NCI-H1930 (cell line): Measurements from ENCODE around the gene SUN1.
"Not testable (repeated sequence)": the region's sequence is repeated elsewhere in the genome, so short reads cannot be mapped to it uniquely, and the experiment has no call there.

ENCODE experiments used
- DNase-seq, 2 experiments: peaks; one replicate each; lab custom pipeline; 2025; lab: John Stamatoyannopoulos, UW

The SUN1 gene

GRCh38 chr7:856444-857095 is 24.3 kb downstream of the SUN1 start:
- no peak for DNase-seq

GRCh38 chr7:857661-858060 is 25.4 kb downstream of the SUN1 start:
- DNase-seq, result no peak

GRCh38 chr7:859359-860030 is 27.2 kb downstream of the SUN1 start:
- no peak for DNase-seq

GRCh38 chr7:860149-860548 is 27.9 kb downstream of the SUN1 start:
- no peak for DNase-seq

DNA sequence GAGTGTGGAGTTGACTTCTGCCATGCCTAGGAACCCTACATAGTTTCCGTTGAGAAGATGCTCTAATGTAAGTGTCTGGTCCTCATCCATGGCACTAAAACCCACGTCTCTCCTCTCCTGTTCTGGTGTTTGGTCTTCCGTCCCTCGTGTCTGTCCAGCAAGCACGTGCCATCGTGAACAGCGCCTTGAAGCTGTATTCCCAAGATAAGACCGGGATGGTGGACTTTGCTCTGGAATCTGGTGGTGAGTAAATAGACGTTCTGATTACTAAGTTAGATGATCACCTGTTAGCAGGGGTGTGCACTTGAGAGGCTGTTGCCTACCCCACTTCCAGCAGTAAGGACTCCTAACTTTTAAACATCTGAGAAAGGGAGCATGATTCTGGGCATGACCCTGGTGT is 28.9 kb downstream of the SUN1 start:
- DNase-seq, result no peak

DNA sequence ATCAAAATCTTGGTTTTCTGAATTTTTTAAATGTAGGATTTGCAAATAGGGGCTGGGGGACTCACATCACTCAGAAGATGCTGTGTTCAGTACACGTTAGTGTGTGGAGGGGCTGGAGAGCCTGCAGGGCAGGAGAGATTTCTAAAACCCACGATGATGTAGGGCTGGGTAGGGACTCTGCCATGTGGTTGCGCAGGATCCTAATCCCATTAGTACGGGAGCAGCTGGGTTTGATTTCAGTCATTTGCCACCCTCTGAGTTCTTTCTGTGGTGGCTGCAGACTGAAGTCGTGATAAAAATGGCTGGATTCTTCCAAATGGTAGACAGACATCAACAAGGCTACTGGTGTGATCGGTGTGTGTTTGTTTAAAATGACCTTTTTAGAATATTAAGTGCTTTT is 29.9 kb downstream of the SUN1 start:
- no peak for DNase-seq

DNA sequence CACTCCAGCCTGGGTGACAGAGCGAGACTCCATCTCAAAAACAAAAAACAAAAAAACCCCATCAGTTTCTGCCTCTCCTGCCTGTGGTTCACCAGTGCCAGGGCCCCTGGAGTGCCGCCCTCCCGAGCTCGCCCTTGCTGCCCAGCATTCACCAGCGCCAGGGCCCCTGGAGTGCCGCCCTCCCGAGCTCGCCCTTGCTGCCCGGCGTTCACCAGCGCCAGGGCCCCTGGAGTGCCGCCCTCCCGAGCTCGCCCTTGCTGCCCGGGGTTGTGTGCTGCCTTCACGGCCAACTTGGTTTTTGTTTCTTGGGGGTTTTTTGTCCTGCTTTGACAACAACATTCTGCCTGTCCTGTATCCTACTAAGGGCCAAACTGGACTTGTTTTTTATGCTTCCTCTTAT is 30.8 kb downstream of the SUN1 start:
- DNase-seq, result no peak

- DNase-seq, result no peak
Measured at GRCh38 chr7:865921-866320, 33.6 kb downstream of the SUN1 start.

- no peak for DNase-seq
Measured at GRCh38 chr7:867001-867405, 34.7 kb downstream of the SUN1 start.

GRCh38 chr7:867406-868188 is 35.3 kb downstream of the SUN1 start:
- no peak for DNase-seq

GRCh38 chr7:868189-868486 is 35.9 kb downstream of the SUN1 start:
- DNase-seq, result no peak

GRCh38 chr7:869348-869747 is 37.1 kb downstream of the SUN1 start:
- DNase-seq, result no peak

GRCh38 chr7:871900-872537 is 39.7 kb downstream of the SUN1 start:
- DNase-seq, result no peak

DNA sequence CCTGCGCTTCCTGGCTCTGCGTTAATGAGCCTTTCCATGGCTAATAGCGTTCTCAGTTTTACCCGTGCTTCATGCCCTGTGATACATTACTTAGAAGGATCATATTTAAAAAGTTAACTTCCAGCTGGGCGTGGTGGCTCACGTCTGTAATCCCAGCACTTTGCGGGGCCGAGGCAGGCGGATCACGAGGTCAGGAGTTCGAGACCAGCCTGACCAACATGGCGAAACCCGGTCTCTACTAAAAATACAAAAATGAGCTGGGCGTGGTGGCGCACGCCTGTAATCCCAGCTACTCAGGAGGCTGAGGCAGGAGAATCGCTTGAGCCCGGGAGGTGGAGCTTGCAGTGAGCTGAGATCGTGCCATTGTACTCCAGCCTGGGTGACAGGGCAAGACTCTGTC is 40.4 kb downstream of the SUN1 start:
- not testable (repeated sequence) for DNase-seq

GRCh38 chr7:873367-874002 is 41.2 kb downstream of the SUN1 start:
- peak; percentile 31 to 64 for DNase-seq

GRCh38 chr7:874031-874749 is 41.9 kb downstream of the SUN1 start:
- DNase-seq, result no peak

DNA sequence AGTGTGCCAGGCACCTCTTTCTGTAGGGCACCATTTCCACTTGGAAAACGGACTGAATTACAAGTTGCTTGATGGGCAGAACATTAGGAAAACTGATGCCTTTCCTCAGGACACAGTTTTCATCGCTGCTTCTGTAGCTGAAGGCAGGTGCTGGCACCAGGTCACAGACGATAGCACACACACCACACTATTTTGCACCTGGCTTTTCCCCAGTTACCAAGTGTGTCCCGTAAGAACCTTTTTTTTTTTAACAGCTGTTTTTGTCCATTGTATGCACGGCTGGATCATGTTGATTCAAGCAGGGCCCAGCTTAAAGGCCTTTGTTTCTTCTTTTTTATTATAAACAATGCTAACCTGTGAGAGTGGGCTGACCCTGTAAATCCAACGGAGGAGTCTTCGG is 42.8 kb downstream of the SUN1 start:
- DNase-seq, result no peak

GRCh38 chr7:875476-876076 is 43.3 kb downstream of the SUN1 start:
- no peak for DNase-seq

DNA sequence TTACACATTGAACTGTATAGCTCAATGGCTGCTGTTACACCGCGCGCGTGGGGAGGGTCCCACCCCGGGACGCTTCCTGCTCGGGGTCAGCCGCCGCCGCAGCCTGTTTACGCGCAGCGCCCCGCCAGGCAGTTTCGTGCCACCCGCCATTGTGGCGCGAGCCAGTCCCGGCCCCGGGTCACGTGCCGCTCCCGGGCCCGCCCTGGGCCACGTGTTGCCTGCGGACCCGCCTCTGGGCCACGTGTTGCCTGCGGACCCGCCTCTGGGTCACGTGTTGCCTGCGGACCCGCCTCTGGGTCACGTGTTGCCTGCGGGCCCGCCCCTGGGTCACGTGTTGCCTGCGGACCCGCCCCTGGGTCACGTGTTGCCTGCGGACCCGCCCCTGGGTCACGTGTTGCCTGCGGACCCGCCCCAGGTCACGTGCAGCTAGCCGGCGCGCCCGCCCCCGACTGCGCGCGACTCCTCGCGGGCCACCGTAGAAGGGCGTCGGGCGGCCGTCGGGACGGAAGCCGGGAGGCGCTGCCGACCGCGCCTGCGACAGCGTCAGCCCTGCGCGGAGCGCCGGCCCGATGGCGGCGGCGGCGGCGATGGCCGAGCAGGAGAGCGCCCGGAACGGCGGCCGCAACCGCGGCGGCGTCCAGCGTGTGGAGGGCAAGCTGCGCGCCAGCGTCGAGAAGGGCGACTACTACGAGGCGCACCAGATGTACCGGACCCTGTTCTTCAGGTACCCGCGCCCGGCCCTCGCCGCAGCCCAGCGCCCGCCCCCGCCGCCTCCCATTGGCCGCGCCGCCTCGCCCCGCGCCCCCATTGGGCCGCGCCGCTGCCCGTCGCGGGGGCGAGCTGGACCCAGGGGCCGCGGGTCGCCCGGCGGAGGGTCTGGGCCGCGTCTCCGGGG is 44.0 kb downstream of the SUN1 start, which contains the start of gene GET4:
GET4 (plus strand) TSS at position 478 of the 895 bp plus-strand sequence; CDS start at position 570, 92 bp downstream.
- DNase-seq, result peak; percentile 92 to 95

DNA sequence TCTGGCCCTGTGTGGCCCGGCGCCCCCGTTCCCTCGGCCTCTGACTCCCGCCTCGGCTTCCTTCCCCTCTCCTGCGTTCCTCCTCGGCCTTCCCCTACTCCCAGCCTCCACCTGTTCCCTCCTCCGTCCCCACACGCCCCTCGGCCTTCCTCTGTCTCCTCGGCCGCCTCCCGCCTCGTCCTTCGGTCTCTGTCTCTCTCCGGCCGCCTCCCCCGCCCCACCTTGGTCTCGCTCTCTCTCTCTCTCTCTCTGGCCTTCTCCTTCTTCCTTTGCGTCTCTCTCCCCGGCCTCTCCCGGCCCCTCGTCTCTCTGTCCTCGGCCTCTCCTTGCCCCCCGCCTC is 44.7 kb downstream of the SUN1 start:
- no peak for DNase-seq
